HCT116 (cell line): ENCODE measurements around the gene SMIM35. TPM values are rescaled to one million over a fixed set of nuclear protein-coding genes. Genes with fewer than 3 reads are reported as not detected.

ENCODE experiments used
- ATAC-seq: fragments of 200-7000 bp; cut with Tn5 transposase; 2 replicates; pipeline ENCODE4 v1.9.1; 2020; ENCODE audit warnings: mild to moderate bottlenecking, moderate library complexity
- BruUV-seq: library from RNA; stranded (reverse); fragments of 400-500 nt; replicated peaks from 2 replicates; lab custom pipeline; 2021; lab: Mats Ljungman, UMichigan
- CTCF ChIA-PET: fragments of 300-600 bp; sonication (Branson Sonifier 250); formaldehyde crosslinking; loops from one replicate; lab custom pipeline; 2021; ENCODE audit warnings: antibody characterized with exemption; lab: Charles Lee
- POLR2A ChIA-PET: fragments of 300-600, 350-600 bp; sonication (Branson Sonifier 250); formaldehyde crosslinking; loops from one replicate; lab custom pipeline; 2021; ENCODE audit warnings: antibody characterized with exemption; lab: Charles Lee
- RAD21 ChIA-PET, 2 experiments: fragments of 300-600 bp; sonication (Branson Sonifier 250); formaldehyde crosslinking; loops; one replicate each; lab custom pipeline; 2023; ENCODE audit warnings: low total read pairs in 2 of 2; ENCODE audit not compliant: uncharacterized antibody in 2 of 2, unreplicated experiment in 2 of 2, low non-redundant PET in 1 of 2; lab: Charles Lee
- DNase-seq: peaks from one replicate; pipeline ENCODE4 v3.0.0-alpha.2; 2010; ENCODE audit warnings: low read depth, low spot score
- H2AFZ ChIP-seq: fragments of 200-600 bp; shearing (Covaris generic), sonication (generic); 2 replicates; pipeline ENCODE4 v1.6.1; 2017; ENCODE audit warnings: low read depth, mixed run types, mixed read lengths, antibody characterized with exemption, low read length; ENCODE audit not compliant: poor library complexity, severe bottlenecking
- H3K27ac ChIP-seq: 2 replicates; pipeline ENCODE4 v1.5.1; 2012; ENCODE audit warnings: low read depth, low read length
- H3K27me3 ChIP-seq: fragments of 200-600 bp; sonication (generic); 2 replicates; pipeline ENCODE4 v1.6.1; 2016; ENCODE audit warnings: mixed run types, low read length, mixed read lengths; ENCODE audit not compliant: insufficient read depth
- H3K36me3 ChIP-seq, 2 experiments: fragments of 200-500 bp in 1 of 2; fragments of 200-600 bp in 1 of 2; sonication (Bioruptor generic) in 1 of 2; sonication (generic) in 1 of 2; 2 replicates each; pipeline versions ENCODE4 v1.5.1 to v1.6.1; 2014 to 2016; ENCODE audit warnings: low read length in 2 of 2, inconsistent platforms in 1 of 2, mixed read lengths in 1 of 2, mixed run types in 1 of 2; ENCODE audit not compliant: insufficient read depth in 2 of 2, control insufficient read depth in 1 of 2
- H3K4me1 ChIP-seq, 2 experiments: fragments of 200-600 bp in 1 of 2; sonication (generic) in 1 of 2; 2 replicates each; pipeline versions ENCODE4 v1.5.1 to v1.6.1; 2012 to 2017; ENCODE audit warnings: low read length in 2 of 2, inconsistent platforms in 1 of 2, mild to moderate bottlenecking in 1 of 2, mixed read lengths in 1 of 2, mixed run types in 1 of 2, moderate library complexity in 1 of 2; ENCODE audit not compliant: insufficient read depth in 2 of 2, control insufficient read depth in 1 of 2
- H3K4me2 ChIP-seq: fragments of 200-600 bp; sonication (generic); 2 replicates; pipeline ENCODE4 v1.6.1; 2017; ENCODE audit warnings: mixed run types, low read length, mixed read lengths
- H3K4me3 ChIP-seq, 2 experiments: fragments of 200-600 bp in 1 of 2; sonication (generic) in 1 of 2; replicated peaks in 1 of 2; 2 replicates each; pipeline ENCODE4 v1.5.1; 2011 to 2016; ENCODE audit warnings: low read length in 2 of 2, control low read depth in 1 of 2, low read depth in 1 of 2, mild to moderate bottlenecking in 1 of 2, mixed read lengths in 1 of 2, mixed run types in 1 of 2
- H3K79me2 ChIP-seq: fragments of 200-600 bp; sonication (generic); 2 replicates; pipeline ENCODE4 v1.6.1; 2017; ENCODE audit warnings: mild to moderate bottlenecking, mixed run types, low read length, moderate library complexity, mixed read lengths; ENCODE audit not compliant: insufficient read depth
- H3K9ac ChIP-seq: fragments of 200-600 bp; sonication (generic); 2 replicates; pipeline ENCODE4 v1.6.1; 2016; ENCODE audit warnings: low read length, mixed read lengths
- H3K9me2 ChIP-seq: fragments of 200-600 bp; sonication (generic), shearing (Covaris generic); 2 replicates; pipeline ENCODE4 v1.6.1; 2017; ENCODE audit warnings: mixed run types, mild to moderate bottlenecking, moderate library complexity; ENCODE audit not compliant: insufficient read depth
- H3K9me3 ChIP-seq, 2 experiments: fragments of 200-500 bp in 1 of 2; fragments of 200-600 bp in 1 of 2; sonication (Bioruptor generic) in 1 of 2; sonication (generic) in 1 of 2; 2 replicates each; pipeline ENCODE4 v1.6.1; 2014 to 2017; ENCODE audit warnings: low read length in 2 of 2, mixed read lengths in 2 of 2, inconsistent platforms in 1 of 2, low read depth in 1 of 2, mild to moderate bottlenecking in 1 of 2, mixed run types in 1 of 2, moderate library complexity in 1 of 2; ENCODE audit not compliant: control insufficient read depth in 1 of 2, insufficient read depth in 1 of 2
- H4K20me1 ChIP-seq: fragments of 200-600 bp; sonication (generic), shearing (Covaris generic); 2 replicates; pipeline ENCODE4 v1.6.1; 2017; ENCODE audit warnings: mixed run types, mild to moderate bottlenecking, moderate library complexity; ENCODE audit not compliant: insufficient read depth
- SIN3A ChIP-seq: IDR thresholded peaks from 2 replicates; pipeline ENCODE4 v1.6.1; 2012; ENCODE audit warnings: low read depth
- SRF ChIP-seq: IDR thresholded peaks from 2 replicates; pipeline ENCODE4 v1.6.1; 2012; ENCODE audit warnings: low read depth
- intact Hi-C: fragments of 100-400 bp; cut with micrococcal nuclease; formaldehyde crosslinking; loops from 2 replicates; pipeline ENCODE4 v1.10.0; 2022
- total RNA-seq: library from RNA; stranded (reverse); gene quantifications from one replicate; pipeline ENCODE4 v1.2.1, GENCODE V29; 2021; ENCODE audit not compliant: unreplicated experiment

Gene SMIM35
- total RNA-seq, 1 experiment from 2014 or later = not detected

DNA sequence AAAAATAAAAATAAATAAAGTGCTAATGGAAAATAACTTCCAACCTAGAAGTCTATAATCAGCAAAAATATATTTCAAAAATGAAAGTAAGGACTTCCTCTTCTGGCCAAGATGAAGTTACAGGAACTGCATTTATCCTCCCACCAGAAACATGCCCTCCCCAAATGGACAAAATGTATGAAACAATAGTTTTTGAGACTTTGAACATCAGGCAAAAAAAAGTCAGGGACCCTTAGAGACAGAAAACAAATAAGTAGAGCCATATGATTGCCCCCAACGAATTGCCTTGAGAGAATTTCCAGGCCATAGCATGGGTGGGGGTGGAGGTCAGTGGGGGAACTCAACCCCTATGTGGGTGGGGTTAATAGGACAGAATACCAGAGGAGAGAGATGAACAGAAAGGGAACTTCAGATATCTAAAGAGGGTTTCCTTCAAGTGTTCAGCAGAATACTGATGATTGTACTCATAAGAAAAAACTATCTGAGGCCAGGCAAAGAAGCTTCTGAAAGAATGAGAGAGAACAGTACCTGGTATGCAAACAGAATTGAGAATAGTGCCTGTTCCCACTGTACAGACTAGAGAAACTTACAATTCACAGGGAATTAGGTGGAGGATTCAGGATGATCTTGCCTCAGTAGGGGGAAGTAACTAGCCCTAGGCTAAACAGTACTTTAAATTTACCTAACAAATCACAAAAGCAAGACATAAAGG is 127.2 kb downstream of the SMIM35 start:
- Histone ChIP-seq H3K27ac (no peak overlapping the region), H3K9me2 (no peaks in the 10 kb centered on the region), H4K20me1 (no peaks in the 10 kb centered on the region), H3K4me2 (no peak overlapping the region), H3K4me1 (no peaks in the 10 kb centered on the region), H3K9ac (no peak overlapping the region), H3K4me3 (no peak overlapping the region), H3K27me3 (no peaks in the 10 kb centered on the region), H3K9me3 (0 out of 4 replicates have a peak, but pooled peaks cover 0 to 3% of the 10 kb centered on the region in 2 experiments), H3K36me3 (no peaks in the 10 kb centered on the region), H3K79me2 (no peaks in the 10 kb centered on the region), H2AFZ (no peak overlapping the region)
- TF ChIP-seq SRF (no peak), SIN3A (no peak)
- DNase-seq (no peak), ATAC-seq (no peak)
- BruUV-seq = no TSS peak
- ChIA-PET CTCF (interaction anchor here (1.0 kb wide), 2 partner anchors 13 to 141 kb away, joined by 3 to 6 read pairs; no protein-coding TSS in a partner anchor), POLR2A (no interaction called here), RAD21 (no interaction called here)
- intact Hi-C loops = no loop called here

GRCh38 chr11:117958949-117959348 is 127.8 kb downstream of the SMIM35 start:
- no peak overlapping the region for H3K4me3 ChIP-seq
- CTCF ChIA-PET = no interaction called here
- POLR2A ChIA-PET = no interaction called here
- no peaks in the 10 kb centered on the region for H3K9me2 ChIP-seq
- no peaks in the 10 kb centered on the region for H3K36me3 ChIP-seq
- H3K4me1 ChIP-seq = no peaks in the 10 kb centered on the region
- BruUV-seq = no TSS peak
- intact Hi-C loops = no loop called here
- no peaks in the 10 kb centered on the region for H3K27me3 ChIP-seq
- H3K4me2 ChIP-seq = no peak overlapping the region
- DNase-seq (no peak), ATAC-seq (no peak)
- TF ChIP-seq SIN3A = no peak
- H3K9me3 ChIP-seq = 0 out of 4 replicates have a peak, but pooled peaks cover 0 to 3% of the 10 kb centered on the region in 2 experiments
- RAD21 ChIA-PET = no interaction called here
- H2AFZ ChIP-seq = no peak overlapping the region
- no peaks in the 10 kb centered on the region for H3K79me2 ChIP-seq
- H4K20me1 ChIP-seq = no peaks in the 10 kb centered on the region
- H3K9ac ChIP-seq = no peak overlapping the region
- no peak overlapping the region for H3K27ac ChIP-seq

Other genes with a start within 250 kb of the SMIM35 start
- gene FXYD6, start 210.3 kb downstream of the SMIM35 start, total RNA-seq = 2.5 TPM
- 0.52 TPM for gene TMPRSS13, start 157.6 kb downstream of the SMIM35 start, total RNA-seq
- gene IL10RA, start 100.6 kb downstream of the SMIM35 start, total RNA-seq = 1.7 TPM
- 1.5 TPM for gene TMPRSS4, start 9.9 kb downstream of the SMIM35 start, total RNA-seq
- gene SCN4B, start 65.9 kb upstream of the SMIM35 start, total RNA-seq = 0.32 TPM
- not detected for gene SCN2B, start 89.7 kb upstream of the SMIM35 start, total RNA-seq
- gene JAML, start 138.0 kb upstream of the SMIM35 start, total RNA-seq = 0.30 TPM
- gene MPZL3, start 165.4 kb upstream of the SMIM35 start, total RNA-seq = 8.7 TPM
- 16.8 TPM for gene MPZL2, start 177.3 kb upstream of the SMIM35 start, total RNA-seq
- 0.79 TPM for gene CD3E, start 217.8 kb upstream of the SMIM35 start, total RNA-seq